Colonic mucosa (tissue), 4 donors: ENCODE results near the gene FCHO2. TPM values are rescaled to one million over a fixed set of nuclear protein-coding genes. Genes with fewer than 3 reads are reported as not detected.

Experiments
- DNase-seq: peaks from one replicate; pipeline ENCODE4 v3.0.0-alpha.2; 2020
- H3K27ac ChIP-seq: fragments of 200-600 bp; one replicate; pipeline ENCODE4 v1.8.0; 2021
- H3K27me3 ChIP-seq: fragments of 200-600 bp; one replicate; pipeline ENCODE4 v1.8.0; 2021
- H3K36me3 ChIP-seq: fragments of 200-600 bp; one replicate; pipeline ENCODE4 v1.8.0; 2021
- H3K4me1 ChIP-seq: fragments of 200-600 bp; one replicate; pipeline ENCODE4 v1.8.0; 2021; ENCODE audit warnings: mild to moderate bottlenecking
- H3K4me3 ChIP-seq: fragments of 200-600 bp; one replicate; pipeline ENCODE4 v1.8.0; 2021
- H3K9ac ChIP-seq, 2 donors: one replicate each; pipeline ENCODE4 v1.7.0; 2013; ENCODE audit warnings: control low read depth in 2 of 2, low read depth in 2 of 2, low read length in 2 of 2
- H3K9me3 ChIP-seq: fragments of 200-600 bp; one replicate; pipeline ENCODE4 v1.8.0; 2021
- intact Hi-C: fragments of 100-400 bp; cut with DNase I; formaldehyde crosslinking; loops from one replicate; pipeline ENCODE4 v1.14.1; 2022
- total RNA-seq, 2 donors: library from RNA; stranded (reverse); fragmentation: NEBNext Ultra II Directional in 1 of 2; extraction: Animal tissue kit (Norgen Biotek cat#: 25700) in 1 of 2; gene quantifications; one replicate each; pipeline ENCODE4 v1.2.1, GENCODE V29; 2021
- TF ChIP-seq, protein P1 (sequence below): fragments of 200-600 bp; IDR thresholded peaks from one replicate; pipeline ENCODE4 v1.8.0; 2022; ENCODE audit warnings: antibody characterized with exemption, mild to moderate bottlenecking
- donor health status: healthy.
- donor health status: DM: no; HTN: no; CAD: no.
- donor health status: DM: no; HTN: no; CAD: no.

Gene FCHO2
- total RNA-seq, 2 donors from 2014 or later: 30.9 to 56.5 TPM

DNA sequence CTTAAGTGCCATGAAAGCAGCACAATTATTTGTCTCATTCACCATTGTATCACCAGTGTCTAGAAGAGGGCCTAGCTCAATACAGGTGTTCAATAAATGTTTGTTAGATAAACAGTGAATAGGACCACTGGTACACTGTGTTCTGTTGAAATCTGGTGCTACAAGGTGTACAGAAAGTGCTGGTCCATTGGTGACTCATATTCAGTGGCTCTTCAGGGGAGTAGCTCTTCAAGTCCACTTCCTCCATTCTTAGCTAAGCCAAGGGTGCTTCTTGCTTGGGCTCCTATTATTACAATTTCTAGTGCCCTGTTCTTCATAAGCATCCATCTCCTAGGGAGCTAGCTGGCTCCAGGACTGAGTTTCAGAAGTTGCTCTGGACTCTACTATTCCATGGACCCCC lies 6.4 kb upstream of the FCHO2 start:
- TF ChIP-seq, protein P1, sequence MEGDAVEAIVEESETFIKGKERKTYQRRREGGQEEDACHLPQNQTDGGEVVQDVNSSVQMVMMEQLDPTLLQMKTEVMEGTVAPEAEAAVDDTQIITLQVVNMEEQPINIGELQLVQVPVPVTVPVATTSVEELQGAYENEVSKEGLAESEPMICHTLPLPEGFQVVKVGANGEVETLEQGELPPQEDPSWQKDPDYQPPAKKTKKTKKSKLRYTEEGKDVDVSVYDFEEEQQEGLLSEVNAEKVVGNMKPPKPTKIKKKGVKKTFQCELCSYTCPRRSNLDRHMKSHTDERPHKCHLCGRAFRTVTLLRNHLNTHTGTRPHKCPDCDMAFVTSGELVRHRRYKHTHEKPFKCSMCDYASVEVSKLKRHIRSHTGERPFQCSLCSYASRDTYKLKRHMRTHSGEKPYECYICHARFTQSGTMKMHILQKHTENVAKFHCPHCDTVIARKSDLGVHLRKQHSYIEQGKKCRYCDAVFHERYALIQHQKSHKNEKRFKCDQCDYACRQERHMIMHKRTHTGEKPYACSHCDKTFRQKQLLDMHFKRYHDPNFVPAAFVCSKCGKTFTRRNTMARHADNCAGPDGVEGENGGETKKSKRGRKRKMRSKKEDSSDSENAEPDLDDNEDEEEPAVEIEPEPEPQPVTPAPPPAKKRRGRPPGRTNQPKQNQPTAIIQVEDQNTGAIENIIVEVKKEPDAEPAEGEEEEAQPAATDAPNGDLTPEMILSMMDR: no peak
- Histone ChIP-seq H3K9ac (no peak overlapping the region), H3K27ac (no peak overlapping the region), H3K4me3 (no peak overlapping the region), H3K36me3 (no peaks in the 10 kb centered on the region), H3K4me1 (no peaks in the 10 kb centered on the region), H3K9me3 (no peaks in the 10 kb centered on the region), H3K27me3 (no peaks in the 10 kb centered on the region)
- intact Hi-C loops: no loop called here
- no peak for DNase-seq

DNA sequence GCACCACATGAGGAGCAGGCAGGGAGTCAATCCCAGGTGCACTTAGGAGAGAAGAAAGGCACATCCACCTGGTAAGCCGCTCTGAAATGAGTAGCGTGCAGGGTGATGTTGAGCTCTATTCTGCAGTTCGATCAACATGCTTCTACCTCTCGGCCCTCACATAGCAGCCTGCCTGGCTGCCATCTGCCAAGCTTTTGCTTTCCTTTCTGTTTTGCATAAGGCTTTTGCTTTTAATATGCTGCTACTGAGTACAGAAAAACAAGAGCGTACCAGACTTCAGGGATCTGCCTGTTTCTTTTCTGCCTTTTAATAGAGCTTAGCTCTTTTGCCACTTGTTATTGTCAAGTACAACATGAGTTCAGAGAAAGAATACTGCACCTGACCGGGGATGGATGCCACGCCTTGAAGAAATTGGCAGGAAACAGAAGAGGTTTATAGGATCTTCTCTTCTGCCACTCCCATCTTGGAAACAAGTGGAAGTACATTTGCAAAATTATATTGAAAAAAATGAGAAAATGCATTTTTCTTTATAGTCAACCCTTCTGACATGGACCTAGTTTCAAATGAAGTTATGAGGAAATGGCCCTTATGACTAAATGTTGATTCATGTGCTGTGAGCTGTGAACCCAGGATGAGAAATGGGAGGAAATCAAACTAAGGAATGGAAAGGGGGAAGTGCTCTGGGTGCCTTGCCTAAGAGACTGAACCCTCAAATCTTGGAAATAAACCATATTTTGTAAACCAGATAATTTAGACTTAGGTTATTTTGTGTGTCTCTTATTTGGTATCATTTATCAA lies 4.0 kb upstream of the FCHO2 start:
- H3K4me3 ChIP-seq: no peak overlapping the region
- peak overlapping the region; percentile 54 for H3K27ac ChIP-seq
- no peaks in the 10 kb centered on the region for H3K4me1 ChIP-seq
- TF ChIP-seq, protein P1: no peak
- no peaks in the 10 kb centered on the region for H3K9me3 ChIP-seq
- DNase-seq: peak; percentile 49
- no peaks in the 10 kb centered on the region for H3K27me3 ChIP-seq
- intact Hi-C loops: no loop called here
- peak overlapping the region in 1 of 2 donors; percentile 74 for H3K9ac ChIP-seq
- no peaks in the 10 kb centered on the region for H3K36me3 ChIP-seq

DNA sequence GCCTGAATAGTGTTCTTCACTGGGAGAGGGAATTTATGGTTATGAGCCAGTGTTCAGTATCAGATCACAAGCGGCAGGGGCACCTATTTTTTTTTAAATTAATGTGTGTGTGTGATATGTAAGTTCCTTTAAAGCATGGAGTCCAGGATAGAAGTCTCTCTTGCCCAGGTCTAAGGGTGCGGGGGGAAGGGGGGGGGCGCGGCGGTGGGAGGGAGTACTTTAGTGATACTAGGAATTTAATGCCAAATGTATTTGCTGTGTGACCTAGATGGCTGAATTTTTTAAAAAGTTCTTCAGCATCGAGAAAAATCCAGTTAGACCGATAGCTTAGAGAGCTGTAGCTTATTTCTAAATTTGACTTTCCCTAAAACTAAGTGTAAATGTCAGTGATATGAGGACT lies 1.5 kb upstream of the FCHO2 start:
- Histone ChIP-seq H3K9ac (no peak overlapping the region), H3K27ac (peak overlapping the region; percentile 94), H3K4me3 (no peak overlapping the region), H3K4me1 (no peaks in the 10 kb centered on the region), H3K9me3 (no peaks in the 10 kb centered on the region), H3K36me3 (no peaks in the 10 kb centered on the region), H3K27me3 (no peaks in the 10 kb centered on the region)
- DNase-seq: no peak
- TF ChIP-seq, protein P1: no peak
- intact Hi-C loops: no loop called here

DNA sequence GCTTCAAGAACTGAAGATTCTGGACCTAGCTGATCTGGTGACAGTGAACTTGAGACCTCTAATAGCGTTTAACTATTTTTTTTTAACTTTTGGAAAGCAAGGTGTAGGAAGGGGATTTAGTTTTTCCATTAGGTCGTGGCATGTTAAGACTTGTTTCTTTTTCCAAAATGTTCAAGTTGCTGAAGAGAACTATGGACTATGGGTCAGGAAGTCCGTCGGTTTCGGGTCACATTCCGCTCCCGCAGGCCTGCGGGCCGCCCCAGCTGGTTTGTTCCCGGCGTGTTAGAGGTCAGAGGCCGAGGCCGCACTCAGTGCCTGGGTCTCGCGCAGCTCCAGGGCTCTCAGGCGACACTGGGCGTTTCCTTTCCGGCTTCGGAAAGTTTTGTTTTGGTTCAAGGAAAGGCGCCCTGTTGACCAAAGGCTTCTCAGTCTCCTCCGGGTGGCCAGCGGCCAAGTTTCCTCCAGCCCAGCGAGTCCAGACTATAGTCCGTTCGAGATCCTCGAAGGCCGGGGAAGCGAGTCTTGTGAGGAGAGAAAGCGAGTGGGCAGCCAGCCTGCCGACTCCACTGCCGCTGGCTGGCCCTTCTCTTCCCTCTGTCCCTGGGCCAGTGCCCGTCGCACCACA lies 586 bp upstream of the FCHO2 start:
- Histone ChIP-seq H3K27ac (peak overlapping the region; percentile 94), H3K27me3 (no peaks in the 10 kb centered on the region), H3K36me3 (no peaks in the 10 kb centered on the region), H3K9me3 (no peaks in the 10 kb centered on the region), H3K9ac (peak overlapping the region; percentile 71 to 91), H3K4me1 (no peaks in the 10 kb centered on the region), H3K4me3 (peak overlapping the region; percentile 90)
- intact Hi-C loops: no loop called here
- peak; percentile 83 for DNase-seq
- TF ChIP-seq, protein P1: no peak

DNA sequence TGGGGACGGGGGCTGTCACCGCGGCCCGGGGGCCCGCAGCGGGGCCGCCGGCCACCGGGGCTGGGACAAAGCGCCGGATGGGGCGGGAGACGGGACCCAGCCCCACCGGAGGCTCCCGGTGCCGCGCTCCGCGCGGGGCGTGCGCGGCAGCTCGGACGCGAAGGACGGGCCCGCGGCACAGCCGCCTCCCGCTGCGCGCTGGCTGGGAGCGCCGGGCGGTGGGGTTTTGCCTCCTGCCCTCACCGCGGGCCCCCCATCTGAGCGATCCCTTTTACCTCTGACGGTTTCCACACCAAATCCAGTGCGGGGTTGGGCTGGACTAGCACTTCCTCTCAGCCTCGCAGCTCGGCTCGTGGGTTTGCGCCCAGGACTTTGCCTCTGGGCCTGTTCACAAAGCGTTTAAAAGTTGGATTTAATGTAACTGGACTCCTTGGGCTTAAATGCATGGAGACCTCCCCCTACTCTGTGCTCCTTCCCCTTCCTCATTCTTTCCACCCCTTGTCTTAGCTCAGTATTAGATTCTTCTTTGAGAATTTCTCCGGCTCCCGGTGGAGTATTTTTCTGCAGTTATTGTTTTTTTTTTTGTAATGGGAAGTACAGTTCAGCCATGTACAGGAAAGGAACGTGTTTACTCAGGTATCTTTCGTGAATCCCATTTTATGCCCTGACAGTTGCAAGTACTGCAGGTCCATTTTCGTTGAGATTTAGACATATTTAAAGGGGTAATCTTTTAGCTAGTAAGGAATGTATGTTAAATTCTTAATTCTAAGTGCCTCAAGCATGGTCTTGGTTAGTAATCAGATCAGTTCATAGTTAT lies 691 bp downstream of the FCHO2 start:
- peak overlapping the region; percentile 77 to 91 for H3K9ac ChIP-seq
- peak overlapping the region; percentile 90 for H3K4me3 ChIP-seq
- TF ChIP-seq, protein P1: no peak
- H3K9me3 ChIP-seq: no peaks in the 10 kb centered on the region
- peak overlapping the region; percentile 94 for H3K27ac ChIP-seq
- no peaks in the 10 kb centered on the region for H3K27me3 ChIP-seq
- intact Hi-C loops: no loop called here
- no peaks in the 10 kb centered on the region for H3K36me3 ChIP-seq
- DNase-seq: peak; percentile 64
- no peaks in the 10 kb centered on the region for H3K4me1 ChIP-seq
